Measurements from ENCODE around the gene PKM.

PKM gene

DNA sequence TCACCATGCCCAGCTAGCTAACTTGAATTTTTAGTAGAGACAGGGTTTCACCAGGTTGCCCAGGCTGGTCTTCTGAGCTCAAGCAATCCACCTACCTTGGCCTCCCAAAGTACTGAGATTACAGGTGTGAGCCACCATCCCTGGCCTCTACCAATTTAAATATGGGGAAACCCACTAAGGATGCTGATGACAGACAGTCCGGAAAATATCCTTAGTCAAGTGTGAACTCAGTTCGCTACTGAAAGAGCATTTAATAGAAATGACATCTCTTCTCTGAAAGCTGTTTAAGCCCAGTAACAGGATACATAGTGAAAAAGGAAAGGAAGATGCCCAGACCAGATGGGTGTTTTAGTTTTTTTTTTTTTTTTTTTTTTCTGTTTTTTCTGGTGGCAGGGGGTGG, 25.7 kb downstream of the PKM start:
- Histone ChIP-seq H3K27me3 (ENCODE audit: insufficient read depth, poor library complexity, severe bottlenecking) (no peaks in the 10 kb centered on the region), H3K4me3 (replicated peaks; ENCODE audit: insufficient read depth, low read length) (no peak overlapping the region), H3K27ac (replicated peaks) (no peak overlapping the region)
- TF ChIP-seq GABPA (IDR thresholded peaks at IDR 0.05; ENCODE audit: low read depth) = no peak
- no peak for TF ChIP-seq POLR2AphosphoS5 (IDR thresholded peaks at IDR 0.05; ENCODE audit: low read depth)
- TF ChIP-seq, protein P1, sequence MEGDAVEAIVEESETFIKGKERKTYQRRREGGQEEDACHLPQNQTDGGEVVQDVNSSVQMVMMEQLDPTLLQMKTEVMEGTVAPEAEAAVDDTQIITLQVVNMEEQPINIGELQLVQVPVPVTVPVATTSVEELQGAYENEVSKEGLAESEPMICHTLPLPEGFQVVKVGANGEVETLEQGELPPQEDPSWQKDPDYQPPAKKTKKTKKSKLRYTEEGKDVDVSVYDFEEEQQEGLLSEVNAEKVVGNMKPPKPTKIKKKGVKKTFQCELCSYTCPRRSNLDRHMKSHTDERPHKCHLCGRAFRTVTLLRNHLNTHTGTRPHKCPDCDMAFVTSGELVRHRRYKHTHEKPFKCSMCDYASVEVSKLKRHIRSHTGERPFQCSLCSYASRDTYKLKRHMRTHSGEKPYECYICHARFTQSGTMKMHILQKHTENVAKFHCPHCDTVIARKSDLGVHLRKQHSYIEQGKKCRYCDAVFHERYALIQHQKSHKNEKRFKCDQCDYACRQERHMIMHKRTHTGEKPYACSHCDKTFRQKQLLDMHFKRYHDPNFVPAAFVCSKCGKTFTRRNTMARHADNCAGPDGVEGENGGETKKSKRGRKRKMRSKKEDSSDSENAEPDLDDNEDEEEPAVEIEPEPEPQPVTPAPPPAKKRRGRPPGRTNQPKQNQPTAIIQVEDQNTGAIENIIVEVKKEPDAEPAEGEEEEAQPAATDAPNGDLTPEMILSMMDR (IDR thresholded peaks at IDR 0.05; ENCODE audit: insufficient read depth, low read length) = no peak
- TF ChIP-seq SPI1 (IDR thresholded peaks at IDR 0.05; ENCODE audit: borderline replicate concordance, low read depth) = no peak
- TF ChIP-seq, protein P2, sequence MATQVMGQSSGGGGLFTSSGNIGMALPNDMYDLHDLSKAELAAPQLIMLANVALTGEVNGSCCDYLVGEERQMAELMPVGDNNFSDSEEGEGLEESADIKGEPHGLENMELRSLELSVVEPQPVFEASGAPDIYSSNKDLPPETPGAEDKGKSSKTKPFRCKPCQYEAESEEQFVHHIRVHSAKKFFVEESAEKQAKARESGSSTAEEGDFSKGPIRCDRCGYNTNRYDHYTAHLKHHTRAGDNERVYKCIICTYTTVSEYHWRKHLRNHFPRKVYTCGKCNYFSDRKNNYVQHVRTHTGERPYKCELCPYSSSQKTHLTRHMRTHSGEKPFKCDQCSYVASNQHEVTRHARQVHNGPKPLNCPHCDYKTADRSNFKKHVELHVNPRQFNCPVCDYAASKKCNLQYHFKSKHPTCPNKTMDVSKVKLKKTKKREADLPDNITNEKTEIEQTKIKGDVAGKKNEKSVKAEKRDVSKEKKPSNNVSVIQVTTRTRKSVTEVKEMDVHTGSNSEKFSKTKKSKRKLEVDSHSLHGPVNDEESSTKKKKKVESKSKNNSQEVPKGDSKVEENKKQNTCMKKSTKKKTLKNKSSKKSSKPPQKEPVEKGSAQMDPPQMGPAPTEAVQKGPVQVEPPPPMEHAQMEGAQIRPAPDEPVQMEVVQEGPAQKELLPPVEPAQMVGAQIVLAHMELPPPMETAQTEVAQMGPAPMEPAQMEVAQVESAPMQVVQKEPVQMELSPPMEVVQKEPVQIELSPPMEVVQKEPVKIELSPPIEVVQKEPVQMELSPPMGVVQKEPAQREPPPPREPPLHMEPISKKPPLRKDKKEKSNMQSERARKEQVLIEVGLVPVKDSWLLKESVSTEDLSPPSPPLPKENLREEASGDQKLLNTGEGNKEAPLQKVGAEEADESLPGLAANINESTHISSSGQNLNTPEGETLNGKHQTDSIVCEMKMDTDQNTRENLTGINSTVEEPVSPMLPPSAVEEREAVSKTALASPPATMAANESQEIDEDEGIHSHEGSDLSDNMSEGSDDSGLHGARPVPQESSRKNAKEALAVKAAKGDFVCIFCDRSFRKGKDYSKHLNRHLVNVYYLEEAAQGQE (IDR thresholded peaks at IDR 0.05; ENCODE audit: insufficient replicate concordance, low read depth) = no peak
- DNase-seq (ENCODE audit: low read depth in 1 of 2, low spot score in 1 of 2) = peak in 1 of 2 experiments; percentile 1

DNA sequence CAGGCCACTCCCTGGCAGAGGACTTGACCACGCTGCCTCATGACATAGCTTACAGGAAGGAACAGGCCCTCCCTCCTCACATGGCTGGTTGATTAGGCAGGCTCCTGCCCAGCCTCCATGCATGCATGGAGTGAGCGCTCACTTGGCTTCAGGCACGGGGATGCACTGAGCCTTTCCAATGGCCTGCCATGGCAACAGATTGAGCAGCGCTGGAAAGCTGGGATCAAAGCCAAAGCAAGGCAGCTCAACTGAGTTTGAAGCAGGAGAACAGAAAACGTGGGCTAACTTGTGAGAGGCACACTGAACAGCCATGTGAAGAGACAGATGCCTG, 27.5 kb downstream of the PKM start:
- H3K4me3 ChIP-seq (replicated peaks; ENCODE audit: insufficient read depth, low read length) = no peak overlapping the region
- H3K27ac ChIP-seq (replicated peaks) = no peak overlapping the region
- H3K27me3 ChIP-seq (ENCODE audit: insufficient read depth, poor library complexity, severe bottlenecking) = no peaks in the 10 kb centered on the region
- TF ChIP-seq SPI1 (IDR thresholded peaks at IDR 0.05; ENCODE audit: borderline replicate concordance, low read depth) (no peak), POLR2AphosphoS5 (IDR thresholded peaks at IDR 0.05; ENCODE audit: low read depth) (no peak), GABPA (IDR thresholded peaks at IDR 0.05; ENCODE audit: low read depth) (no peak)
- TF ChIP-seq, protein P2 (IDR thresholded peaks at IDR 0.05; ENCODE audit: insufficient replicate concordance, low read depth) = no peak
- TF ChIP-seq, protein P1 (IDR thresholded peaks at IDR 0.05; ENCODE audit: insufficient read depth, low read length) = no peak
- DNase-seq (ENCODE audit: low read depth in 1 of 2, low spot score in 1 of 2) = peak in 1 of 2 experiments; percentile 10

DNA sequence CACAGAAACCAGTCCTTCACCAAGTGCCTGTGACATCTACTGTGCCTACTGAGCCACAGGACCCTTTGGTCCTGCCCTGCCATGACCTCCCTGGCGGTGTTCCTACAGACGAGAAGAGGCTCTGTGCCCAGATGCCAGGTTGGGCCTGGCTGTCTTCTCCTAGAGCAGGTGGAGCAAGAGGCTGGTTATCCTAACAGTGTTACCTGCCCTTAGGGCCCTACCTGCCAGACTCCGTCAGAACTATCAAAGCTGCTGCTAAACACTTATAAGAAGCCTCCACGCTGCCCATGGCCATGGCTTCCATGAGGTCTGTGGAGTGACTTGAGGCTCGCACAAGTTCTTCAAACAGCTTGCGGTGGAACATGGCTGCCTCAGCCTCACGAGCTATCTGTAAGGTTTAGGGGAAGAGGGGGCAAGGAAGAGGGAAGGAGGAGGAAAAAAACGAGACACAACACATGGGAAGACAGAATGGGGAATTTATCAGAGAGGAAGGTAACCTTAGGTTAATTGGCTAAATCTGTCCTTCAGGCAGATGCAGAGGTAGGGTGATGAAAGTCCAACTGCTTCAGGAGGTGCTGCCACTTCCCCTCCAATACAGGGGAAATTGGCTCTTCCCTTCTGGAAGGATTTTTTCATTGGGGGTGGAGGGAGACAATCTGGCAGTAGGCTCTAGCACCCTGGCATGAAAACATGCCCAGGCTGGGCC, 28.0 kb downstream of the PKM start:
- DNase-seq (ENCODE audit: low read depth in 1 of 2, low spot score in 1 of 2) = peak in 1 of 2 experiments; percentile 11
- Histone ChIP-seq H3K27me3 (ENCODE audit: insufficient read depth, poor library complexity, severe bottlenecking) (no peaks in the 10 kb centered on the region), H3K27ac (replicated peaks) (peak overlapping the region; percentile 26; the same call in 1 of the 2 replicates), H3K4me3 (replicated peaks; ENCODE audit: insufficient read depth, low read length) (no peak overlapping the region)
- TF ChIP-seq, protein P1 (IDR thresholded peaks at IDR 0.05; ENCODE audit: insufficient read depth, low read length) = no peak
- TF ChIP-seq SPI1 (IDR thresholded peaks at IDR 0.05; ENCODE audit: borderline replicate concordance, low read depth) (no peak), GABPA (IDR thresholded peaks at IDR 0.05; ENCODE audit: low read depth) (no peak), POLR2AphosphoS5 (IDR thresholded peaks at IDR 0.05; ENCODE audit: low read depth) (no peak)
- TF ChIP-seq, protein P2 (IDR thresholded peaks at IDR 0.05; ENCODE audit: insufficient replicate concordance, low read depth) = no peak
